Measurements from ENCODE around the gene BMP8B.

BMP8B gene

GRCh38 chr1:39713557-39713956, 75.1 kb downstream of the BMP8B start:
- H3K4me3 ChIP-seq (ENCODE audit: low read depth, low read length): no peak overlapping the region
- TF ChIP-seq, protein P1, sequence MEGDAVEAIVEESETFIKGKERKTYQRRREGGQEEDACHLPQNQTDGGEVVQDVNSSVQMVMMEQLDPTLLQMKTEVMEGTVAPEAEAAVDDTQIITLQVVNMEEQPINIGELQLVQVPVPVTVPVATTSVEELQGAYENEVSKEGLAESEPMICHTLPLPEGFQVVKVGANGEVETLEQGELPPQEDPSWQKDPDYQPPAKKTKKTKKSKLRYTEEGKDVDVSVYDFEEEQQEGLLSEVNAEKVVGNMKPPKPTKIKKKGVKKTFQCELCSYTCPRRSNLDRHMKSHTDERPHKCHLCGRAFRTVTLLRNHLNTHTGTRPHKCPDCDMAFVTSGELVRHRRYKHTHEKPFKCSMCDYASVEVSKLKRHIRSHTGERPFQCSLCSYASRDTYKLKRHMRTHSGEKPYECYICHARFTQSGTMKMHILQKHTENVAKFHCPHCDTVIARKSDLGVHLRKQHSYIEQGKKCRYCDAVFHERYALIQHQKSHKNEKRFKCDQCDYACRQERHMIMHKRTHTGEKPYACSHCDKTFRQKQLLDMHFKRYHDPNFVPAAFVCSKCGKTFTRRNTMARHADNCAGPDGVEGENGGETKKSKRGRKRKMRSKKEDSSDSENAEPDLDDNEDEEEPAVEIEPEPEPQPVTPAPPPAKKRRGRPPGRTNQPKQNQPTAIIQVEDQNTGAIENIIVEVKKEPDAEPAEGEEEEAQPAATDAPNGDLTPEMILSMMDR (IDR thresholded peaks at IDR 0.05; ENCODE audit: borderline replicate concordance, insufficient read depth, low read depth, low read length): no peak

DNA sequence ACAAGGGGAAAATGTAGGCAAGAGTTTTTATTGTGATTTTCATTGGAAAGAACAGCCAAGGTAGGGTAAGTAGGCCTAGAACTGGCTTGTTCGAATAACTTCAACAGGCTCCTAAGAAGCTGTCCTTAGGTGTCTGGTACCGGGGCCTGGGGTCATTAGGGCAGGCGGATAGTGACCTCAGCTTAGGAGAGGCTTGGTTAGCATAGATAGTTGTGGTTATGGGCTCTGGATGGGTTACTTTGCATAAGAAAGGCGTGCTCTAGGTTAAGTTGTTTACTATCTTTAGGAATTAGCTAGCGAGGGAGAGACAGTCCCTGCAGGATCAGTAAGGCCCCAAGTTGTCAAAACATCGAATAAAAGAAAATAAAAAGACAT, 76.7 kb downstream of the BMP8B start:
- H3K4me3 ChIP-seq (ENCODE audit: low read depth, low read length): no peak overlapping the region
- TF ChIP-seq, protein P1 (IDR thresholded peaks at IDR 0.05; ENCODE audit: borderline replicate concordance, insufficient read depth, low read depth, low read length): no peak

GRCh38 chr1:39711104-39711965, 77.3 kb downstream of the BMP8B start:
- TF ChIP-seq, protein P1 (IDR thresholded peaks at IDR 0.05; ENCODE audit: borderline replicate concordance, insufficient read depth, low read depth, low read length): no peak
- H3K4me3 ChIP-seq (ENCODE audit: low read depth, low read length): no peak overlapping the region

DNA sequence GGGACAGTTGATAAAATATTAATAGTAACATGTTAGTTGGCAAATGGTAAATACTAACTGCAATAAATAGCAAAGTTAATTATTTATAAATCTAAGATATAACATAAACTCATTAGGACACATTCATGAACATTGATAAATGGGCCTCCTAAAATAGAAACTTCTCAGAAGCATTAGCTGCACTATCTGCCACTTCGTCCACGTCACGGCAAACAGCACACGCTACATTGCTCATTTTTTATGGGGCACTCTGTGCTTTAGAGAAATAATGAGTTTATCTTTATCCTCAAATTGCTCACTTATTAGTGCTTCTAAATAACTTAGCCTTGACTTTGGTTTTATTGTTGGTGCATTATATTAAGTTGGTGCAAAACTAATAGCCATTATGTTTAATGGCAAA, 81.2 kb downstream of the BMP8B start:
- H3K4me3 ChIP-seq (ENCODE audit: low read depth, low read length): no peak overlapping the region
- TF ChIP-seq, protein P1 (IDR thresholded peaks at IDR 0.05; ENCODE audit: borderline replicate concordance, insufficient read depth, low read depth, low read length): no peak
